ENCODE data around the gene HOXB6.
A peak's percentile ranks its signal among the peaks of the same experiment; 100 is the strongest.

The HOXB6 gene

DNA sequence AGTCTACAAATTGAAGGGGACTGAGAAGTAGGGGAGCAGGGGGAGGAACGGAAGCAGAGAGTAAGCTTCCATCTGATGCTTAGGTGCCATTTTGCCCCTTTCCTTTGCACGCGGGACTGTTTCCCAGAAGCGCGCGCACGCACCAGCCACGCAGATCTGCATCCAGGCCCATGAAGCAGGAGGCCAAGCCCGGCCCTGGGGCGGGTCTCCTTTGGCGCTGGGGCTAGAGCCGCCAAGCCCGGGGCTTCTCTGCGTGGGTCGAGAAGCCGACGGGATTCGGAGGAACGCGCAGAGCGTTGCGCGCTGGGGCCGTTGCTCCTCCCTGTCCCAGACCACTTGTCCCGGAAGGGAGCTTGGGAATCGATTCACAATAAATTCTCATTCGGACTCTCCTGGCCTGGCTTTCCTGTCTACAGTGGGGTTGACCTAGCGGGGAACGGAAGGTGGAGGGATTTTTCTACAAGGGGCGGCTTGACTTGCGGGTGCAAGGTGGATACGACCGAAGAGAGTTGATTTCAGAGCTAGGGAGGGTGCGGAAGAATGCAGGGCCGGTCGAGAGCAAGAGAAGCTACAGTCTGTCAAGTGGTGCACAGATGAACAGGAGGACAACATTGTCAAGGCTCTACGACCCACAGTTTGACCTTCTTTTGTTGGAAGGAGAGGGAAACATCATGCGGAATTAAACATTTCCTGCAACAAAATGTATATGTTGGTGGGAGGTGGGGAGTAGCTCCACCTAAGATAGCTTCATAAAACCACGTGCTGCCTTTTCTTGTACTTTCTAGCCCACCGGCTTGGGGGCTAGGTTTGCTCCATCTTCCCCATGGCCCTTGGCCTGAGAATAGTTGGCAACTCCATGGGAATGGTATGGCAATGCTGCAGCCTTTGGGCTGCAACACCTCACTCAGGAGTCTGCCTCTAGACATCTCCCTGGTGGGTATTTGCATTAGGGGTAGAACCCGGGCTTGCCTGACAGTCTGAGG lies 16.9 kb upstream of the HOXB6 start:
- no peak for DNase-seq

DNA sequence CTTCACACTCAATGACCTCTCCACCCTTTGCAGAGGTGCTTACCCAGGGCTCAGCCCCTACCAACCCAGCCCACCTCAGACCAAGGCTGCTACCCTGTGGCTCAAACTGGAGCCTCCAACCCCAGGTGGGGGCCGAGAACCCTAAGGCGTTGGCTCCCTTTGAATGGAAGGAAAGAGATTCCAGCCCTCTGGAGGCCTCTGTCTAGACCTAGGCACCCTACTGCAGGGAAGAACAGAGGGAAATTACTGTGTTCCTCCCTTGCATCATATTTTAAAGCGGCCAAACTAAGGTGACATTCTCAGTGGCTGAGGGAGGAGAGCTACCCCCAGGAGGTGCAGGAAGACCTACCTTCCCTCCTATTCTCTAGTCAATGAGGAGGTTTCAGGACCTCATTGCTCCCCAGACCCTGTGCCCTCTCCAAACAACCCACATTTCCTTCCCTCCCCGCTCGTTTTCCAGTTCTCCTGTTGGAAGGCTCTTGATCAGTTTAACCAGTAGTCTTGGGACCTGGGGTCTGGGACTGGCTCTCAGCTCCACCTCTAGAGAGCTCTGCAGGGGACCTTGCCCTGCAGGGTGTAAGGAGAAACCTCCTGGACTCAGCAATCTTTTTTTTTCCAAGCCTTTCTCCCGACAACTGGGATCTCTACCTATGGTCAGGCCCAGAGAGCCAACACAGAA lies 15.8 kb upstream of the HOXB6 start:
- no peak for DNase-seq

DNA sequence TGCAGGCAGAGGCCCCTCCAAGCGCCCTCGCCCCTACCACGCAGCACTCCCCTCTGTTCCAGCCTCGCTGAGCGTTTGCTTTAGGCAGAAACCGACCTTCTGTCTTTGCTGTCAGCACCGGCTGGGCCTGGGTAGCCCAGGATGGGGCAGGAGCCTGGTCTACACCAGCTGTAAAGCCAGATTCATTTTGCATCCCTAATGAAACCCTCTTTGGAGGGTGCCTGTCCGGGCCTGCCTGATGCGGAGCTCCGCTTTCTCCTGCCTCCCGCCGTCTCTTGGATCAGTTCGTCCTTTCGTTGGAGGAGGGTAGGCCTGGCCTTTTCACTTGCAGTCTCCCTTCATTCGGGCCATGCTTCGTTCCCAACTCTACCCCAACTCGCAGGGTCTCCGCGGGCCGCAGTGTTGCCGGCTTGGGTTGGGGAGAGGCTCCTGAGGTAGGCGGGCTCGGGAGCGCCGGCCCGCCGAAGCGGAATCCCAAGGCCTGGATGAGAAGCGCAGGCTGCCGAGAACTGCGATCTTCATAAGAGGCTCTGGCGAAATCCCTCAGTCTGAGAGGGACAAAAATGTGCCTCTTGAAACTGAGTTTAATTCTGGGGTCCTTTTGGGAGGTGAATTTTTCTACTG lies 15.2 kb upstream of the HOXB6 start:
- no peak for DNase-seq

DNA sequence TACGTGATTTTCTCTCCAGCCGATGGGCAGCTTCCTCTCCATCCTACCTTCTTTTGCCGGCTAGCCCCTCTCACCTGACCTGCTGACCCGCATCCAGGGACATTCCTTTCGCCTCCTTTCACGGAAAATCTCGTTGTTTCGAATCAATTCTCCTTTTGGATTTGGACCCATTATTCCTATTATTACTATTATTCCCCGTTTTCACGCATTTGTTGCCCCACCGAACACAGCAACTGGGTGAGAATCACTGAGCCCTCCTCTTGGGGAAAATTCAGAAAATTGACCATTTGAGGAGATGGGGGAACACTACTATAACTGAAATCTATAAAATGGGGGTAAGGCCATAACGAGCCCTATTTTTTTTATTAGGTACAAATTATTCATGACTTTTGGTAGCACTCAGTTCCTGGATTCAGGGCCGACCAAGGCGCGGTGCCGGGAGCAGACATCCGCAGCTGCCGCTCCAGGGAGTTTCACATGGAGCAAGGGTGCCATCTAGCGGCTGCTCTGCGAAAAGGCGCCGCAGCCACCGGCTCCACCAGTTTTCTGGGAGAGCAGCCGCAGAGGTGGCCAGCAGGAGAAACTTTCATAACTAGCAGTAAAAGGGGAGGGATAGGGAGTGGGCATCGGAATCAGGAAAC lies 13.6 kb upstream of the HOXB6 start:
- DNase-seq: peak; percentile 59

DNA sequence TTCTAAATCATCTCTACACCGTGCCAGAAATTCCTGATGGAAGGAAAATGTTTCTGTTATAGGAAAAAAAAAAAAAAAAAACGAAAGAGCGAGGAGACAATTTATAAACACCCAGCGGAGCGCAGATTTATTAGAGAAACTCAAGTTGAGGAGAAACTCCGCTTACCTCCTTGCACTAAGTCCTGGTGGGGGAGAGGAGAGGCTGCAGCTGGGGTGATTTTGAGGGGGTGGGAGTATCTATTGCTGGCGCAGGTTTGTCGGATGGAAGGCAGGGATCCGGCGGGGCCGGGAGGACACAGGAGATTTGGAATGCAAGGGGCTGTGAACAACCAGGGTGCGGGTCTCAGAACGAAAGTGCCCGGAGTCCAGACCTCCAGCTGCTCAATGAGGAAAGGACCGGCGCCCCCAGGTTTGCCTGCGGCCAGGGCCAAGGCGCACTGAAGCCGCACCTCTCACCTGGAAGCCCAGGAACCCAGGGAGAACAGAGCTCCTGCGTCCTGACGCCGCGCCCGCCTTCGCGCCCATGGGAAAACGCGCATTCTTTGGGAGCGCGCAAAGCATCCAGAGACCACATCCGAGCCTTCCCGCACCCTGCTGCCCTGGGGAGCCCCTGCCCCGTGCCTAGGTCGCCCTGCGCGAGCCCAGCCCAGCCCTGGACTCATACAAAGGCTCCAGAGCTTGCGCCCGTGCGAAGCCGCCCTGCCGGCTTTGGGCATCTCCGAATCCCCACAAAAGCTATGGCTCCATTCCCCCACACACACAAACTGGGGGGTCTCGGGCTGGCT lies 12.9 kb upstream of the HOXB6 start:
- DNase-seq: no peak

DNA sequence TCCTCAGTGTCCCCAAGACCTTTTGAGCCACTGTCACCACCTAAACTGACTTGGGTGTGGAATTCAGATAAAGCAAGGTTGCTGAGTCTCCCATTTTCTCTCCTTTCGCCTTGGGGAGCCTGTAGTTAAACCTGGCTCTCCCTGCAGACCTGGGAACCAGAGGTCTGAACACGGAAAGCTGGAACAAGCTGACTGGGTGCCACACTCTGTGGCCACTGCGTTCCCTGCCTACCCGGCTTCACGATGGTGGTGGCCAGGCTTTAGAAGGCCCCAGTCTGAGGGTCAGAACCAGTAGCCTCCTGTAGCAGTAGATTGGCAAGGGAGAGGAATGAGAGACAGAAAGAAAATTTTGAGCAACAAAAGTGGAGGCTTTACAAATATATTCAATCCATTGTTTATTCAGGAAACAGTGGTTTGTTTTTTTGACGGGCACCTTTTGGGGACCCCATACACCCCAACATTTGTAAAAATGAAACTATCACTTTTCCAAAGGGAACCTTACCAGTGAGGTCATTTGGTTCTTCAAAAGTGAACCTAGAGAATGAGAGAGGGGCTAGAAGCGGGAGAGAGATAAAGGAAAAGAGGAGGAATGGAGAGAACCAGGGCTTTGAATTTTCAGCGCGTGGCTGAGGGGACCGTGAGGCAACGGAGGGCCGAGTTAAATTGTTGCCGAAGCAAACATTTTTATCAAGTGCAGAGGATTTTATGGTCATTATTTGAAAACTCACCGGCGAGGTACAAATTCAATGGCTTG lies 12.1 kb upstream of the HOXB6 start:
- no peak for DNase-seq

DNA sequence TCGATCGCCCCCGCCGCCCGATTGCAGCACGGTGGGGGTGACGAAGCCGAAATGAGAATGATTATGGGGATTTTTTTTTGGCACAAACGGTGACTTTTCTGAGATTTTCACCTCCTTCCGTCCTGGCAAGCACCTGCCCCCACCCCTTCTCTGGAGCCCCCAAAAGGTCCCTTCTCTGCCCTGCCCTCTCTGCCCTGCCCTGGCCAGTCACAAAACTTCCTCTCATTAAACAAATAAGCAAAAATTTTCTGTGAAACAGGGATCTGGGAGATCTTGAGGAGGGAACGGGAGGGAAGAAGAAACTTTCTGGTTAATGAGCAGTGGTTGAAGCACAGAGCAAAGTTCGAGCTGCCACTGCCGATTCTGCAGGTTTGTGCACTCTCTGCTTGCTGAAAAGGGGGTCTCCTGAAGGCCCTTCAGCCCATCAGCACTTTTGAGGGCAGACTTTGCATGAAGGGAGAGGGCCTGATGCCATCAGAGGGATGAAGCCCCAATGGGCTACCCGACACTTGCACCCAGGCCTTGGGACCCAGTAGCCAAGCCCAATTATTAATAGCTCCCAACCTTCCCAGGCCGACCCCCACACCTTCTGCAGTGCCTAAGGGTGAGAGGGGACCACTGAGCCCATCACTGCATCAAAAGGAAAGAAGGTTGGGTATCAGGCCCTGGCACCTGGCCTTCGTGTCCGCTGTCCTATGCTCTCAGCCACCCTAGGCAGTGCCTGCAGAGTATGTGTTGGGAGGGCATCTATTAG lies 11.4 kb upstream of the HOXB6 start:
- DNase-seq: no peak

DNA sequence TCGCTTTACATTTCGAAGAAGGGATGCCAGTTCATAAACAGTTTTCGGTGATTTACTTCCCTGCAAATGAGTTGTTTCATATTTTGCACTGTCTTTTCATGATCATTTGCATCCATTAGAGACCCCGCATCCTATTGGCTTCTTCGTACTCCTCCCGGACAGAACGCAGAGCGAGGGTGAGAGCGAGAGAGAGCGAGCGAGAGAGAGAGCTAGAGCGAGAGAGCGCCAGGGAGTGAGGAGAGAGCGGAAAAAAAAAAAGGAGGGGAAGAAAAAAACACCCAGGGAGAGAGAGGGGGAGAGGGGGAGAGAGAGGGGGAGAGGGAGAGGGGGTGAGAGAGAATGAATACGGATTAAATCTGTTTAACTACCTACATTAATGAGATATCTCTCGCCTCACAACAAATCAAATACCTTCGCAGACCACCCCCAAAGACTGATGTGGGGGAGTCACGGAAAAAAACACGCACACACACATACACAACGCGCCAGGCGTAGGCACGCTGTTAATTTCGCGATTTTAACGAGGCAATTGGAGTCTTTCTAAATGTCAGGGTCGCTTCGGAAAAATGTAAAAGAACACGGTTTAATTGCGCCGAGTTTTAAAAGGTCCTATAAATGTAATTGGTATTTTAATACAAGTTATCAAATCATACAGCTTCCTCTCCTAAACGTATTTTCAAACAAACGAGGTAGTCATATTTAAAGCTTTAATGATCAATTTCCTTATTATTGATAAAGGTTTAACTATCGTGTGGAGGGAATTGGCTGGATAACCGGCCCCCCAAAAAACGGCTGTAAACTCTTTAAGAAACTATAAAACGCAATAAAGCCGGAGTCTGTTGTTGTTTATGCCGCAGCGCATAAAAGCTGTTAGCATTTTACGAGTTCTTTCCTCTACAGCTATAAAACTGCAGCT lies 10.5 kb upstream of the HOXB6 start, which contains the start of gene HOXB8:
HOXB8 (minus strand) TSS at position 246 of the 916 bp plus-strand sequence. CDS start 588 bp downstream, outside the sequence.
- no peak for DNase-seq

DNA sequence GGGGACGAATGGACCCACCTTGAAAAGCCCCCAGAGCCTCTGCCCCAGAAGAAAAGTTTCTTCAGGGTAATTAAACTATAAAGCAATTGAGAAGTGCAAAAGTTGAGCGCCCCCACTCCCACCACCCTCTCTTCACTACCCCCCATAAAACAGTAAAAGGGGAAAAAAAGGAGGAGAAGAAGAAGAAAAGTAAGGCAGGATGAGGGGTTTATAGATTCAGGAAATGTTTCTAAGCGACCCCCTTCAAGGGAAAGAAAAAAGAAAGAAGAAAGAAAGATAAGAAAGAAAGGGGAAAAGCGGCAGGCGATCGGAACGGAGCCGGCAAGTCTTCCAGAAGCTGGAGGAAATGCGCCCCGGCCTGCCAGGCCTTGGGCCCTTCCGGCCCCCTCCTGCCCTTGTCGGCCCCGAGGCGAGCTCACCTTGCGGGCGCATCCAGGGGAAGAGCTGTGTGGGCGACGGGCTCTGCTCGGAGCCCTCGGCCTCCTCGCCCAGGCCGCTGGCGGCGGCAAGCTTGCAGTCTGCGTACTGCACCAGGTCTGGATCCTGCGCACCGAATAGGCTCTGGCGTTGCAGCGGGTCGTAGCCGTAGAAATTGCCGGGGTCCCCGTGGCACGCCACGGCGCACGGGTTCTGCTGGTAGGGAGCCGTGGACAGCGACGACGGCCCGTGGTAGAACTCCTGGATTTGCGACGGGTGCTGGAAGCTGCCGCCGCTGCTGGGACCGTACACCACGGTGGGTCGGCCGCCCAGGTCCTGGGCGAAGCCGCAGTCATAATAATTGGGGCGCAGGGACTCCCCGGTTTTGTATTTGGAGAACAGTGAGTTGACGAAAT lies 9.3 kb upstream of the HOXB6 start:
- no peak for DNase-seq

DNA sequence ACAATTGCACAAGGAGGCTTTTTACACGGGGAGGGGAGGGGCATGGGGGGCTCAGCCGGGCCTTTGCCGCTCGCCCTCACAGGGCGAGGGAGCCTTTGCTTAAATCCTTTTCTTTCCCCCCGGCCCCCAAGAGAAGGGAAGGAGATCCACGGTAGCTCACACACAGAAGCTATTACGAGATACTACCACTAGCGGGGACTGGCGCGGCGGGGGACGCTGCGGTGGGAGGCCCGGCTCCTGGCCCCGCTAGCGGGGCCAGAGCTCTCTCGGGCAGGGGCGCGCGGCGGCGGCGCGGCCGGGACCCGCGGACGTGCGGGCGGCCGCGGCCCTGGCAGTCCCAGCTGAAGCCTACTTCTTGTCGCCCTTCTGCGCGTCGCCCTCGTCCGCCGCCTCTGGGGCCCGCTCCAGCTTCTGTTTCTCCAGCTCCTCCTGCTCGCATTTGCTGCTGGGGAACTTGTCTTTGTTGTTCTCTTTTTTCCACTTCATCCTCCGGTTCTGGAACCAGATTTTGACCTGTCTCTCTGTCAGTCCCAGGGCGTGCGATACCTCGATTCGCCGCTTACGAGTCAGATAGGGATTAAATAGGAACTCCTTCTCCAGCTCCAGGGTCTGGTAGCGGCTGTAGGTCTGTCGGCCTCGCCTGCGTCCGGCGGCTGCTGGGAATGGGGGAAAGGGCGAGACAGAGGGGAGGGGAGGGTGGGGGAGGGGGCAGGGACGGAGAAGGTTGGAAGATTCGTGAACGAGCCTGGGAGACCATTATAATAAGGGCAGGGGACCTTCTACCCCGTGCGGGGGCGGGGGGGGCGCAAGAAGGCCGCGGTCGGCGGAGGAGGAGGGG lies 8.3 kb upstream of the HOXB6 start:
- DNase-seq: no peak

DNA sequence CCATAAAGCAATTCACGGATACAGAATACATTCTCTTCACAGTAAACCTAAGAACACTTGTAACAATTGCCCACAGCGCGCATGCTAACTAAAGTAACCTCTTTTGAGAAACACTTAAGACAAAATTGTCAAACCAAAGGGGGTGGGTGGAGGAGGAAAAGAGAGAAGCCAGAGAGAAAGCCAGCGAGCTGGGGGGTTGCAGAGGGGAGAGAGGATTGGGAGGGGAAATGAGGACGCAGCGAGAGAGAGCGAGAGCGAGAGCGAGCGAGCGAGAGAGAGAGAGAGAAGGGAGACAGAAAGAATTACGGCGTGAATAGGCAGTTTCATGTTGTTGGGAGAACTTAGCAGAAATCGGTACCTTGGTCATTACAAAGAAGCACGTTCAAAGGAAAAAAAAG lies 7.7 kb upstream of the HOXB6 start:
- no peak for DNase-seq

DNA sequence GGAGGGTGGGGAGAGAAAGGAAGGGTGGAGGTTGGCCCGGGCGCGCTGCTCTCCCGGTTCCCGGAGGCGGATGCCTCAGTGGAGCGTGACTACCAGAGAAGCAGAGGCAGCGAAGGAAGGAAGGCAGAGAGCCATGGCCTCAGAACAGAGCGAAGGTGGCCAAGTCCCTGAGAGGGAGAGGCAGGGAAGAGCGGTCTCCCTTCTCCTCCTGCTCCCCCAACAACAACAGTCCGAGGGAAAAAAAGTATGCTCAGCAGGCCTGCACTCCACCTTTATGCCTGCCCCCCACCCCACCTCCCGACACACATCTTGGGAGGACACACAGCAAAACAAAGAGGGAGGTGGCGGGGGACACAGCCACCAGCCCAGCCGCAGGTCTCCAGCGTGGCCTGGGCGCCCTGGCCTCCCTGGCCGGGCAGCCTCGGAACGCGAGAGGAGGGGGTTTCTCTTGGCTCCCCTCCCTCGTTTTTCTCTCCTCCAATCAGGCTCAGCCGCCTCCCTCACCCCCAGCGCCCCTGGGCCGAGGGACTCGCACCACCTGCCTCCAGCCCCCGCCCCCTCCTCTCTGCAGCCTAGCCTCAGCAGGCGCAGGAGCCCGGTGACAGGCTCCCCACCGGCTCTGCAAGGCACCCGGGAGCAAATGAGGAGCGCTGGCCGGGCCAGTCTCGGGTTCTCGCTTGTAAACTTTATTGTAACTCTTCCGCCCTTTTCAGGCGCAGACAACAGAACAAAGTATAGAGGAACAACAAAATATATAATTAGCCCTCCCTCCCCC lies 7.1 kb upstream of the HOXB6 start:
- no peak for DNase-seq

DNA sequence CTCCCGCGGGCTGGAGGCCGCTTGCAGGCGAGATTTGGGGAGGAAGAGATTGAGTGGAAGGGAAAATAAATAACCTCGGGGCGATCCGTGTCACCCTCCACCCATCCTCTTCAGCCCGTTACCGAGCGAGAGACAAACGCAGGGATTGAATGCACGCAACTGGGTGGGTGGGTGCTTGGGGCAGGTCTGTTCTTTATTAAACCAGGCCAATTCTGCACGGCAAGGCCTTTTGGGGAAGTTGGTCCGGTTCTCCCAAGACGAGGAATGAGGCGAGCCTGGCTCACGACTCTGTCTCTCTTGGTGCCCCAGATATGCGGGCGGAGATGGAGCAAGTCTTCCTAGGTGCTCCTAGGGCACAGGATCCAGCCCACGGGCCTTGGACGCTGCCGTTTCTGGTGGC lies 6.4 kb upstream of the HOXB6 start:
- DNase-seq: no peak

DNA sequence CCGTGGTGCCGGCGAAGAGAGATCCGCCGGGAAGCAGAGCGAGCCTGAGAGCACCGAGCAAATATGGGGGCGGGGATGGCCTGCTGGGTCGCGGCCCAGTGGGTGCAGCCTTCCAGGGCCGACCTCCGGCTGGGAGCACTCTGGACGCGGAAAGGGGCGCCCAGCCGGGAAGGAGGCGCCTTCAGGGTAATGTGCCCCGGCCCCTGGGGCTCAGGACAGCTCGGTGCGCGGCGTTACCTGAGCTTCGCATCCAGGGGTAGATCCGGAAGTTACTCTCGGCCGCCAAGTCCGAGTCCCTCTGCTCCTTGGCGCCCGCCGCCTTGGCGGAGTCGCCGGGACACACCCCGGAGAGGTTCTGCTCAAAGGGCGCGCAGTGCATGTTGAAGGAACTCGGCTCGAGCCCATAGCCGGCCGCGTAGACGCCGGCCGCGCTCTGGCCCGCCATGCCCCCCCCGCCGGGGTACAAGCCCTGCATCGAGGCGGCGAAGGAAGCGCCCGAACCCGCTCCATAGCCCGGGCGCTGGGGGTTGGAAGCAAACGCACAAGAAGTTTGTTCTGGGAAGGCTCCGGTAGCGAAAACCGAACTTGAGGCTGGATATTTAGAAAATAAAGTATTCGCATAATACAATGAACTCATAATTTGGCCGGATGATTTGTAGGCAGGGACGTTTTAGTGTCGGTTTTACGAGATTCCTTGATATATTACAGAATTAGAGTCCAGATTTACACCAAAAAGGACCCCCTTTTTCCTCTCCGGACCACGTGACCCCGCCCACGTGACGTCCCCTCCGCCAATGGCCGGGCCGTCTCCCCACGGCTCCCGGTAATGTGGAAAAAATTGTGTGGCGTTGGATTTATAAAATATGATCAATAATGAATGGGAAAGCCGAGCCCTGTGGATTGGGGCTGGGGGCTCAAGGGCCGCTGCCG lies 5.8 kb upstream of the HOXB6 start, which contains the start of gene HOXB7:
HOXB7 (minus strand) TSS at position 736 of the 930 bp plus-strand sequence; CDS start at position 637, 99 bp downstream.
- DNase-seq: peak; percentile 59

DNA sequence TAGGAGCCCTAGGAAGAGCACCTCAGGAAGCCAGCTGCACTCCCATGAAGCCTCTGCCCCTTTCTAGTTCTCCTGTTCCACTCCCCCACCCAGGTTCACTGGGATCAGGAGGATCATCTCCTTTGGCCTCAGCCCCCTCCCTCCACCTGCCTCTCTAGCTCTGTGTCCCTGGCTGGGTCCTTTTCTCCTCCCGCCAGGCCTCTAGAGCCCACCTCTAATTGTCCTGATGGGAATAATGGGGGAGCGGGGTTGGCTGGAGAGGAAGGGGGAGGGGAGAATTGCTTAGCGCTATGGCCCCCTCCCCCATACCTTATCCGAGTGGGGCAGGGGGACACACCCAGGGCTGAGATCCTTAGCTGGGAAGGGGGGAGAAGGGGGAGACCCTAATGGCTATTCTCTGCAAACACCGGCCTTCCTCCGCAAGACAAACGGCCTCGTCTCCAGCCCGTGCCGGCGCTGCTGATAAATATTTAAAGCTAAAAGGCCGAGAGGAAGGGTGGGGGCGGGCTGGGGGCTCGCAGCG lies 5.0 kb upstream of the HOXB6 start:
- no peak for DNase-seq

All from NCI-H2171 (cell line).